Limb (tissue), 2 donors: ENCODE data around the gene ZBTB44.
"Not testable (repeated sequence)": the region's sequence is repeated elsewhere in the genome, so short reads cannot be mapped to it uniquely, and the experiment has no call there.

Source experiments
- DNase-seq, 2 donors: peaks; one replicate each; pipeline ENCODE4 v3.0.0-alpha.2; 2016; ENCODE audit errors: extremely low spot score in 2 of 2

The ZBTB44 gene, protein sequence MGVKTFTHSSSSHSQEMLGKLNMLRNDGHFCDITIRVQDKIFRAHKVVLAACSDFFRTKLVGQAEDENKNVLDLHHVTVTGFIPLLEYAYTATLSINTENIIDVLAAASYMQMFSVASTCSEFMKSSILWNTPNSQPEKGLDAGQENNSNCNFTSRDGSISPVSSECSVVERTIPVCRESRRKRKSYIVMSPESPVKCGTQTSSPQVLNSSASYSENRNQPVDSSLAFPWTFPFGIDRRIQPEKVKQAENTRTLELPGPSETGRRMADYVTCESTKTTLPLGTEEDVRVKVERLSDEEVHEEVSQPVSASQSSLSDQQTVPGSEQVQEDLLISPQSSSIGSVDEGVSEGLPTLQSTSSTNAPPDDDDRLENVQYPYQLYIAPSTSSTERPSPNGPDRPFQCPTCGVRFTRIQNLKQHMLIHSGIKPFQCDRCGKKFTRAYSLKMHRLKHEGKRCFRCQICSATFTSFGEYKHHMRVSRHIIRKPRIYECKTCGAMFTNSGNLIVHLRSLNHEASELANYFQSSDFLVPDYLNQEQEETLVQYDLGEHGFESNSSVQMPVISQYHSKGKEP

DNA sequence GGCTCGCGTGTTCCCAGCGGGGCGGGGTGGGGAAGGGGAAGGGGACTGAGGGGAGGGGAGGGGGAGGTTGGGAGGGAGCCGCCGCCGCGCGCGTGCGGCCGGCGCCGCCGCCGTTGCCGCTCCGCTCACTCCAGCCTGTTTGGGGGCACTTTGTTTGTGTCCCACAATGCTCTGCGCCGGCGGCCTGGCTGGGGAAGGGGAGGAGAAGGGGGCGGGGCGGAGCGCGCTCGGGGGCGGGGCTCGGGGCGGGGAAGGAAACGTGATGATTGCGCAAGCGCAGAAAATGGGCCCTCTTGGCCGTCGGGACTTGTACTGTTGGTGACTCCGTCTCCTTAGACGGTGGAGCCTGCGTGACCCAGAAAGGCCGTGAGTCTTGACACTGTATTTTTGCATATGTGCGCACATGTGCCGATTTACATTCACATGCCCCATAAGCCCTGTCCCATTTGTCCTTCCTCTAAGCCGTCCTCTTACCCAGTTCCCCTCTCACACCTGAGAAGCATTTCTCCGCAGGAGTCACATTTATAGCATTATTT is at the start of gene ZBTB44:
TSS of gene ZBTB44 (minus strand) at position 168 of the 536 bp plus-strand sequence. CDS start 53,044 bp downstream, outside the sequence.
- DNase-seq: peak; percentile 91 to 97

- no peak for DNase-seq
Observed at GRCh38 chr11:130359419-130359818, 44.7 kb upstream of the ZBTB44 start.

DNA sequence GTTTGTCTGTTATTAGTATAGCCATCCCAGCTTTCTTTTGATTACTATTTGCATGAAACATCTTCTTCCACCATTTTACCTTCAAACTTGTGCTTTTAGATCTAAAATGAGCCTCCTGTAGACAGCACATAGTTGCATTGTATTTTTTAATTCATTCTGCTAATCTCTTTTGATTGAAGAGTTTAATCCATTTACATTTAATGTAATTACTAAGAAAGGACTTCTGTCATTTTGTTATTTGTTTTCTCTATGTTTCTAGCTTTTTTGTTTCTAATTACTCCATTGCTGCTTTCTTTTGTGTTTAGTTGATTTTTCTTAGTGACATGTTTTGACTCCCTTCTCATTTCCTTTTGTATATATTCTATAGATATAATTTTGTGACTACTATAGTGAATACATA is 43.7 kb upstream of the ZBTB44 start:
- DNase-seq: no peak

DNA sequence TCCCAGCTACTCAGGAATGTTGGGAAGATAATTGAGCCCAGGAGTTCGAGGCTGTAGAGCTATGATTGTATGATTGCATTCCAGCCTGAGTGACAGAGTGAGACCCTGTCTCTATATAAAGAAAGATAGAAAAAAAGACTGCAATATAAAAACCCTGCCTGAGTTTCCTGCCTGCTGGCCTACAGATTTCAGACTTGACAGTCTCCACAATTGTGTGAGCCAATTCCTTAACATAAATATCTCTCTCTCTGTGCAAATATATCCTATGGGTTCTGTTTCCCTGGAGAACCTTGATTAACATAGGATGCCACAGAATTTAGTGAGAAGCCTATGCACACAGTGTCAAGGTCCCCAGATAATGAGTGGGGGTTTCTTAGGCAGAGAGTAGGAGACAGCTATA is 32.5 kb upstream of the ZBTB44 start:
- no peak for DNase-seq

DNA sequence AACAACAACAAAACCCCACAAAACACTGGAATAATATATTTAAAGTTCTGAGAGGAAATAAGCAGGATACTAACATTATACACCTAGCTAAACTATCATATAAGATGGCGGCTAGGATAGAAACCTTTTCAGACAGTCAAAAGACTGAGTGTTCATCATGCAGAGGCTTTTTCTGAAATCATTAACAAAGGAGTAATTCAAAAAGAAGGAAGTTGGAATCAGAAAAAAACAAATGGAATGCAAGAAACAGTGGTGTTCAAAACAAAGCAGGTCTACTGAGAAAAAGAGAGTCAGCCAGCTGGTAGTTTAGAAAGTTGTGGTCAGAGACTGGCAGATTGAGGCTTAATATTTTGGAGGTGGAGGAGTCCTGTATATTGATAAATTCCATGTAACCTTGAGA is 30.1 kb upstream of the ZBTB44 start:
- no peak for DNase-seq

- DNase-seq: no peak
Observed at GRCh38 chr11:130340671-130341319, 26.1 kb upstream of the ZBTB44 start.

GRCh38 chr11:130338667-130339066 is 23.9 kb upstream of the ZBTB44 start:
- DNase-seq: no peak

GRCh38 chr11:130337281-130338089 is 22.8 kb upstream of the ZBTB44 start:
- no peak for DNase-seq

GRCh38 chr11:130331397-130331796 is 16.7 kb upstream of the ZBTB44 start:
- DNase-seq: not testable (repeated sequence)

DNA sequence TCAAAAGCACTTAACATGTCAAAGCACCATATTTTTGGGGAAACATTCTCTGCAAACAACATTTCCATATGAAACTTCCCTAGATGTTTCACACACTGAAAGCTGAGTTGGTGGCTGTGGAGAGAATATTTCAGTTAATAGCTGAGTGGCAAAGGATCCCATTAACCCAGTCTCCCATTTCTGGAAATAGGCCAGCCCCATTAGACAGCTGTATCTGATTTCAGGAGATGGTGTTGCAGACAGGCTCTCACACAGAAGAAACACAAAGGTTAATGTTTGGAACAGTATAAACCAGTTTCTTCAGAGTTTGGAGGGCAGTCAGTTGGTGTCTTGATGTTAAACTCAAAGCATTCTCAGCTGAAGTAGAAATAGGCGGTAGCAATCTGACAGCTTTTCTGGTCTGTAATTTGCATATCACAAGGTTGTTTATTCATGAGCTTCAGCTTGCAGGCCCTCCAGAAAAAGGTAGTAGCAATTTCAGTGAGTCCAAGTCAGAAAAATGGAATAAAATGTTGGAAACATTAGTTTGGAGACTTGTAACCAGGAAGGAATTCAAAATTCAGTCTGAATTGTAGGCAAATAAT is 15.5 kb upstream of the ZBTB44 start:
- no peak for DNase-seq

DNA sequence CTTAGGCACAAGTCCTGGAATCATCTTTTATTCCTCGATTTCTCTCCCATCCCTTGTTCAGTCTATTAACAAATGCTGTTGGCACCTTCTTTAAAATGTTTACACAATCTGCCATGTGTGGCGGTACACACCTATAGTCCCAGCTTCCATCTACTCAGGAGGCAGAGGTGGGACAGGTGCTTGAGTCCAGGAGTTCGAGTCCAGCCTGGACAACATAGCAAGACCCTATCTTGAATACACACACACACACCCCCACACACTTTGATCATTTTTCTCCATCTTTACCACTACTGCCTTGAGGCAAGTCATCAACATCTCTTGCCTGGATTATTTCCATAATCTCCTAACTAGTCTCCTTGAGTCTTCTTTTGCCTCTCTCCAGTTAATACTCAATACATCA is 13.7 kb upstream of the ZBTB44 start:
- no peak for DNase-seq

DNA sequence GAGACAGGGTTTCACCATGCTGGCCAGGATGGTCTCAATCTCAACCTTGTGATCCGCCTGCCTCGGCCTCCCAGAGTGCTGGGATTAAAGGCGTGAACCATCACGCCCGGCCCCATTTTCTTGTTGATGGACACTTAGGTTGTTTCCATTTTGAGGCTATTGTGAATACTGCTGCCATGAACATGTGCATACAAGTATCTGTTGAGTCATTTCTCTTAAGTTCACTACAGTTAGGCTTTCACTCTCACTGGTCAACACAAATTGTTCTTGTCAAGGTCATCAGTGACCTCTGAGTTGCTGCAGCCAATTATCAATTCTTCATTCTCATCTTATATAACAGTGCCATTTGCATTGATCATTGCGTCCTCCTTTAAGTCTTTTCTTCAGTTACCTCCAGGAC is 13.0 kb upstream of the ZBTB44 start:
- DNase-seq: no peak

GRCh38 chr11:130325691-130326090 is 11.0 kb upstream of the ZBTB44 start:
- no peak for DNase-seq

- no peak for DNase-seq
Observed at GRCh38 chr11:130323452-130324450, 9.0 kb upstream of the ZBTB44 start.

- no peak for DNase-seq
Observed at GRCh38 chr11:130322126-130322525, 7.4 kb upstream of the ZBTB44 start.

- DNase-seq: no peak
Observed at GRCh38 chr11:130318031-130318673, 3.4 kb upstream of the ZBTB44 start.

- peak; percentile 8 to 46 for DNase-seq
Observed at GRCh38 chr11:130315354-130315970, 745 bp upstream of the ZBTB44 start.

- DNase-seq: peak in 1 of 2 donors; percentile 82
Observed at GRCh38 chr11:130314184-130314749, 450 bp downstream of the ZBTB44 start.
